ENCODE data around the gene CFL2.

The CFL2 gene

GRCh38 chr14:34660796-34661195, 53.6 kb downstream of the CFL2 start:
- Histone ChIP-seq H3K27me3 (replicated peaks in 2 of 5; ENCODE audit: control insufficient read depth in 4 of 5, insufficient read depth in 5 of 5, low read length in 4 of 5) (no peaks in the 10 kb centered on the region), H3K9me3 (ENCODE audit: control extremely low read depth in 1 of 5, control insufficient read depth in 4 of 5, insufficient read depth in 2 of 5, low read depth in 1 of 5, low read length in 4 of 5) (peaks cover 0 to 5% (median 0%) of the 10 kb centered on the region in 5 experiments), H3K27ac (ENCODE audit: insufficient read depth in 1 of 2, low read depth in 1 of 2, low read length in 2 of 2, poor library complexity in 1 of 2, severe bottlenecking in 2 of 2) (no peak overlapping the region), H3K4me1 (ENCODE audit: control extremely low read depth in 1 of 4, control insufficient read depth in 4 of 4, insufficient read depth in 4 of 4, low read length in 3 of 4) (peaks cover 2 to 4% (median 4%) of the 10 kb centered on the region in 4 experiments), H3K4me3 (ENCODE audit: control insufficient read depth in 1 of 7, extremely low read depth in 1 of 7, insufficient read depth in 4 of 7, low read depth in 2 of 7, low read length in 6 of 7) (no peak overlapping the region), H3K36me3 (ENCODE audit: control insufficient read depth in 4 of 4, insufficient read depth in 4 of 4, low read length in 3 of 4) (no peaks in the 10 kb centered on the region)
- POLR2A ChIA-PET: no interaction called here
- DNase-seq: no peak
- CTCF ChIA-PET: no interaction called here

Data from common myeloid progenitor, CD34-positive (primary cell).